Measurements from ENCODE around the gene TMEM223.
"Not testable (repeated sequence)": the region's sequence is repeated elsewhere in the genome, so short reads cannot be mapped to it uniquely, and the experiment has no call there.

The TMEM223 gene

DNA sequence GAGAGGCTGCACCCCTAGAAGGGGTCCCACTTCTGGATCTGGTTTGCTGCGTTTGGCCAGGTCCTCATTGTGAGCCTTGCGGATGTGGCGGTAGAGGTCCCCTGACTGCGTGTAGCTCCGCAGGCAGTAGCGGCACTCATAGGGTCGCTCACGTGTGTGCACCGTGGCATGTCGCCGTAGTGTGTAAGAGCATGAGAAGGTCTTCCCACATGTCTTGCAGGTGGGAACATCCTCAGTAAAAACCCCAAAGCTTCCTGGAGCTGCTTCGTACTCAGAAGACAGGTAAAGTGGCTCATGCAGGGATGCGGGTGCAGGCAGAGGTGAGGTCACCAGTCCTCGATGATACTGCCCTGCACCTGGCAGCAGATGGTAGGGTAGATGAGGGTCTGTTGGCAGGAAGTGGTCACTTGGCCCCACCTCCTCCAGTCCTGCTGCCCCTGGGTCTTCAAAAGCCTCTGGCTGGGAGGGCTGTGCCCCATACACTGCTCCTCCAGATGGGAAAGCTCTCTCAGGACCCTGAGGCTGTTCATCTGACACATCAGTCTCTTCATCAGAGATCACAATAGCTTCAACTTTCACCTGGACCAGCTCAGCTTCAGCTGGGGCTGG is 39.5 kb downstream of the TMEM223 start:
- no peak for DNase-seq

- DNase-seq, result not testable (repeated sequence)
These were observed 41.9 kb downstream of the TMEM223 start for GRCh38 chr11:62749931-62750330.

GRCh38 chr11:62747475-62748160 is 44.2 kb downstream of the TMEM223 start:
- no peak for DNase-seq

Measured in NCI-H69 (cell line).